HEK293 (cell line): Measurements from ENCODE around the gene ANKRD16.

Source experiments
- CTCF ChIA-PET: fragments of 350-600 bp; formaldehyde crosslinking; extraction: SDS; loops from one replicate; lab custom pipeline; 2021; ENCODE audit warnings: antibody characterized with exemption; lab: Yijun Ruan, JAX
- POLR2A ChIA-PET: fragments of 300-600 bp; formaldehyde crosslinking; extraction: SDS; loops from one replicate; lab custom pipeline; 2020; ENCODE audit warnings: antibody characterized with exemption, inconsistent platforms; lab: Yijun Ruan, JAX
- H3K27ac ChIP-seq: fragments of 200-500 bp; sonication (Bioruptor generic); 2 replicates; pipeline ENCODE4 v1.5.1; 2014; ENCODE audit warnings: low read depth, low read length, control low read depth, inconsistent platforms; ENCODE audit errors: extremely low read depth
- H3K36me3 ChIP-seq, 2 experiments: fragments of 200-500 bp in 1 of 2; sonication (Bioruptor generic) in 1 of 2; 1 replicate in 1 of 2; 2 replicates in 1 of 2; pipeline ENCODE4 v1.5.1; 2014 to 2017; ENCODE audit warnings: inconsistent platforms in 2 of 2, low read length in 2 of 2; ENCODE audit not compliant: control insufficient read depth in 2 of 2, insufficient read depth in 1 of 2
- H3K4me1 ChIP-seq: fragments of 200-500 bp; sonication (Bioruptor generic); 2 replicates; pipeline ENCODE4 v1.5.1; 2014; ENCODE audit warnings: mild to moderate bottlenecking, low read length, inconsistent platforms; ENCODE audit not compliant: control insufficient read depth, insufficient read depth
- H3K4me3 ChIP-seq: 2 replicates; pipeline ENCODE4 v1.5.1; 2011; ENCODE audit warnings: low read depth, mild to moderate bottlenecking, control low read depth, low read length, moderate library complexity
- H3K9me3 ChIP-seq: fragments of 200-500 bp; sonication (Bioruptor generic); 2 replicates; pipeline ENCODE4 v1.5.1; 2014; ENCODE audit warnings: low read depth, low read length, inconsistent platforms; ENCODE audit not compliant: control insufficient read depth, insufficient read depth
- GFI1B ChIP-seq: fragments of 450-650 bp; formaldehyde crosslinking; IDR thresholded peaks from 2 replicates; pipeline ENCODE4 v1.5.1; 2016; ENCODE audit warnings: missing biosample characterization, missing genetic modification characterization
- ZBTB20 ChIP-seq: fragments of 450-650 bp; formaldehyde crosslinking; IDR thresholded peaks from 2 replicates; pipeline ENCODE4 v1.5.1; 2016; ENCODE audit warnings: missing biosample characterization, missing genetic modification characterization
- ZFP37 ChIP-seq: fragments of 450-650 bp; formaldehyde crosslinking; IDR thresholded peaks from 2 replicates; pipeline ENCODE4 v1.5.1; 2016; ENCODE audit warnings: missing biosample characterization, missing genetic modification characterization
- ZNF10 ChIP-seq: fragments of 450-650 bp; formaldehyde crosslinking; IDR thresholded peaks from 2 replicates; pipeline ENCODE4 v1.5.1; 2017; ENCODE audit warnings: missing biosample characterization, missing genetic modification characterization
- ZNF169 ChIP-seq: fragments of 450-650 bp; formaldehyde crosslinking; IDR thresholded peaks from 2 replicates; pipeline ENCODE4 v1.5.1; 2016; ENCODE audit warnings: missing biosample characterization, missing genetic modification characterization
- ZNF266 ChIP-seq: fragments of 450-650 bp; formaldehyde crosslinking; IDR thresholded peaks from 2 replicates; pipeline ENCODE4 v1.5.1; 2016; ENCODE audit warnings: missing biosample characterization, missing genetic modification characterization, low read depth
- ZNF341 ChIP-seq: fragments of 450-650 bp; formaldehyde crosslinking; IDR thresholded peaks from 2 replicates; pipeline ENCODE4; 2016; ENCODE audit warnings: low read depth, missing biosample characterization, missing genetic modification characterization
- ZNF37A ChIP-seq: fragments of 450-650 bp; IDR thresholded peaks from 2 replicates; pipeline ENCODE4 v1.5.1; 2018; ENCODE audit warnings: missing biosample characterization, missing genetic modification characterization
- ZNF48 ChIP-seq: fragments of 450-650 bp; formaldehyde crosslinking; IDR thresholded peaks from 2 replicates; pipeline ENCODE4 v1.5.1; 2016; ENCODE audit warnings: missing biosample characterization, missing genetic modification characterization
- ZNF555 ChIP-seq: fragments of 450-650 bp; formaldehyde crosslinking; conservative IDR thresholded peaks from 2 replicates; pipeline ENCODE4 v1.5.1; 2017; ENCODE audit warnings: missing biosample characterization, mild to moderate bottlenecking, missing genetic modification characterization, inconsistent platforms
- ZNF571 ChIP-seq: fragments of 450-650 bp; formaldehyde crosslinking; IDR thresholded peaks from 2 replicates; pipeline ENCODE4 v1.5.0; 2017; ENCODE audit warnings: missing biosample characterization, missing genetic modification characterization
- ZNF596 ChIP-seq: fragments of 450-650 bp; IDR thresholded peaks from 2 replicates; pipeline ENCODE4 v1.5.0; 2018; ENCODE audit warnings: missing biosample characterization, mild to moderate bottlenecking, missing genetic modification characterization, moderate library complexity
- ZNF658 ChIP-seq: fragments of 450-650 bp; formaldehyde crosslinking; IDR thresholded peaks from 2 replicates; pipeline ENCODE4; 2016; ENCODE audit warnings: missing biosample characterization, missing genetic modification characterization
- ZNF76 ChIP-seq: fragments of 450-650 bp; formaldehyde crosslinking; IDR thresholded peaks from 2 replicates; pipeline ENCODE4; 2016; ENCODE audit warnings: low read depth, missing biosample characterization, missing genetic modification characterization, borderline replicate concordance
- ZNF777 ChIP-seq: fragments of 450-650 bp; formaldehyde crosslinking; IDR thresholded peaks from 2 replicates; pipeline ENCODE4 v1.5.1; 2017; ENCODE audit warnings: missing biosample characterization, missing genetic modification characterization, borderline replicate concordance
- ZXDB ChIP-seq: fragments of 450-650 bp; formaldehyde crosslinking; IDR thresholded peaks from 2 replicates; pipeline ENCODE4 v1.5.1; 2016; ENCODE audit warnings: missing biosample characterization, missing genetic modification characterization
- TF ChIP-seq, protein P1 (sequence below): fragments of 450-650 bp; formaldehyde crosslinking; IDR thresholded peaks from 2 replicates; pipeline ENCODE4 v1.5.1; 2016; ENCODE audit warnings: missing biosample characterization, missing genetic modification characterization, borderline replicate concordance
- TF ChIP-seq, protein P2 (sequence below): fragments of 450-650 bp; formaldehyde crosslinking; IDR thresholded peaks from 2 replicates; pipeline ENCODE4 v1.5.1; 2016; ENCODE audit warnings: missing biosample characterization, missing genetic modification characterization
- TF ChIP-seq, protein P3 (sequence below): fragments of 450-650 bp; formaldehyde crosslinking; optimal IDR thresholded peaks from 2 replicates; pipeline ENCODE3; 2016; ENCODE audit warnings: missing biosample characterization, mild to moderate bottlenecking, missing genetic modification characterization
- TF ChIP-seq, protein P4 (sequence below): fragments of 450-650 bp; formaldehyde crosslinking; IDR thresholded peaks from 2 replicates; pipeline ENCODE4 v1.5.1; 2016; ENCODE audit warnings: missing biosample characterization, missing genetic modification characterization, borderline replicate concordance
- TF ChIP-seq, protein P5 (sequence below): fragments of 450-650 bp; formaldehyde crosslinking; IDR thresholded peaks from 2 replicates; pipeline ENCODE4 v1.5.1; 2016; ENCODE audit warnings: missing biosample characterization, missing genetic modification characterization
- TF ChIP-seq, protein P6 (sequence below): fragments of 450-650 bp; formaldehyde crosslinking; IDR thresholded peaks from 2 replicates; pipeline ENCODE4 v1.5.1; 2017; ENCODE audit warnings: missing biosample characterization, missing genetic modification characterization
- TF ChIP-seq, protein P7 (sequence below): fragments of 450-650 bp; formaldehyde crosslinking; IDR thresholded peaks from 2 replicates; pipeline ENCODE4 v1.5.1; 2016; ENCODE audit warnings: missing biosample characterization, missing genetic modification characterization

Gene ANKRD16

DNA sequence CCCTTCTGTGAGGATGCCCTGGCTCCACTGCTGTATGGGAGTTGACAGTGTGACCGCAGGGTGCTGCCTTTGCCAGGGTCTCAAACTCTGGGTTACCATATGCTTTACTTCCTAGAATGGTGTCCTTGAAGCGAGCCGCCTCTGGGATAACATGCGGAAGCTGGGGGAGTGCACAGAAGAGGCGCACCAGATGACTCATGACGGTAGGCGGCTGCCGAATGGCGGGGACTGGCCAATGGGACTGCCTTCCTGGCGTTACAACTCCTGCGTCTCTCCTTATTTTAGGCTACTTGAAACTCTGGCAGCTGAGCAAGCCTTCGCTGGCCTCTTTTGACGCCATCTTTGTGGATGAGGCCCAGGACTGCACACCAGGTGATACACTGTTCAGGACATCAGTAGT is 27.6 kb upstream of the ANKRD16 start:
- CTCF ChIA-PET = no interaction called here
- H3K4me1 ChIP-seq = no peaks in the 10 kb centered on the region
- POLR2A ChIA-PET = no interaction called here
- H3K4me3 ChIP-seq = no peak overlapping the region
- TF ChIP-seq ZNF571 = no peak
- no peak for TF ChIP-seq ZNF555
- TF ChIP-seq ZNF169 = no peak
- no peak for TF ChIP-seq ZFP37 (tag by site-specific recombination)
- TF ChIP-seq ZNF266 (tag by site-specific recombination) = no peak
- no peak for TF ChIP-seq ZNF341
- TF ChIP-seq, protein P1, sequence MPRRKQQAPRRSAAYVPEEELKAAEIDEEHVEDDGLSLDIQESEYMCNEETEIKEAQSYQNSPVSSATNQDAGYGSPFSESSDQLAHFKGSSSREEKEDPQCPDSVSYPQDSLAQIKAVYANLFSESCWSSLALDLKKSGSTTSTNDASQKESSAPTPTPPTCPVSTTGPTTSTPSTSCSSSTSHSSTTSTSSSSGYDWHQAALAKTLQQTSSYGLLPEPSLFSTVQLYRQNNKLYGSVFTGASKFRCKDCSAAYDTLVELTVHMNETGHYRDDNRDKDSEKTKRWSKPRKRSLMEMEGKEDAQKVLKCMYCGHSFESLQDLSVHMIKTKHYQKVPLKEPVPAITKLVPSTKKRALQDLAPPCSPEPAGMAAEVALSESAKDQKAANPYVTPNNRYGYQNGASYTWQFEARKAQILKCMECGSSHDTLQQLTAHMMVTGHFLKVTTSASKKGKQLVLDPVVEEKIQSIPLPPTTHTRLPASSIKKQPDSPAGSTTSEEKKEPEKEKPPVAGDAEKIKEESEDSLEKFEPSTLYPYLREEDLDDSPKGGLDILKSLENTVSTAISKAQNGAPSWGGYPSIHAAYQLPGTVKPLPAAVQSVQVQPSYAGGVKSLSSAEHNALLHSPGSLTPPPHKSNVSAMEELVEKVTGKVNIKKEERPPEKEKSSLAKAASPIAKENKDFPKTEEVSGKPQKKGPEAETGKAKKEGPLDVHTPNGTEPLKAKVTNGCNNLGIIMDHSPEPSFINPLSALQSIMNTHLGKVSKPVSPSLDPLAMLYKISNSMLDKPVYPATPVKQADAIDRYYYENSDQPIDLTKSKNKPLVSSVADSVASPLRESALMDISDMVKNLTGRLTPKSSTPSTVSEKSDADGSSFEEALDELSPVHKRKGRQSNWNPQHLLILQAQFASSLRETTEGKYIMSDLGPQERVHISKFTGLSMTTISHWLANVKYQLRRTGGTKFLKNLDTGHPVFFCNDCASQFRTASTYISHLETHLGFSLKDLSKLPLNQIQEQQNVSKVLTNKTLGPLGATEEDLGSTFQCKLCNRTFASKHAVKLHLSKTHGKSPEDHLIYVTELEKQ (tag by site-specific recombination) = no peak
- no peaks in the 10 kb centered on the region for H3K9me3 ChIP-seq
- peaks cover 36 to 97% of the 10 kb centered on the region in 2 experiments for H3K36me3 ChIP-seq
- no peak overlapping the region for H3K27ac ChIP-seq

DNA sequence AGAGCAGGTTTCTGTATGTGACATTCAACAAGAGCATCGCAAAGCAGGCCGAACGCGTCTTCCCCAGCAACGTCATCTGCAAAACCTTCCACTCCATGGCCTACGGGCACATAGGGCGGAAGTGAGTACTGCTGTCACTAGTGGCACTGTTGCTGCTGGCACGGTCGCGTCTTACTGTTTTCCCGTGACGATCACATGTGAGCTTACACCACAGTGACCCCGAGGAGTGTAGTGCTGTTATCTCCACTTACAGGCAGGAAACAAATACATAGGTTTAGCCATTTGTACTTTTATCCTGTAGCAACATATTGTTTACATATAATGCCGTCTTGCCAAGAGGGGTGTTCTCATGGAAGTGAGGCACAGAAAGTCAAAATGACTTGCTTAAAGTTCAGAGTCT is 25.8 kb upstream of the ANKRD16 start:
- TF ChIP-seq ZNF658 (tag by site-specific recombination) = no peak
- TF ChIP-seq ZNF76 (tag by site-specific recombination) = no peak
- TF ChIP-seq ZNF37A (tag by site-specific recombination) = no peak
- TF ChIP-seq, protein P2, sequence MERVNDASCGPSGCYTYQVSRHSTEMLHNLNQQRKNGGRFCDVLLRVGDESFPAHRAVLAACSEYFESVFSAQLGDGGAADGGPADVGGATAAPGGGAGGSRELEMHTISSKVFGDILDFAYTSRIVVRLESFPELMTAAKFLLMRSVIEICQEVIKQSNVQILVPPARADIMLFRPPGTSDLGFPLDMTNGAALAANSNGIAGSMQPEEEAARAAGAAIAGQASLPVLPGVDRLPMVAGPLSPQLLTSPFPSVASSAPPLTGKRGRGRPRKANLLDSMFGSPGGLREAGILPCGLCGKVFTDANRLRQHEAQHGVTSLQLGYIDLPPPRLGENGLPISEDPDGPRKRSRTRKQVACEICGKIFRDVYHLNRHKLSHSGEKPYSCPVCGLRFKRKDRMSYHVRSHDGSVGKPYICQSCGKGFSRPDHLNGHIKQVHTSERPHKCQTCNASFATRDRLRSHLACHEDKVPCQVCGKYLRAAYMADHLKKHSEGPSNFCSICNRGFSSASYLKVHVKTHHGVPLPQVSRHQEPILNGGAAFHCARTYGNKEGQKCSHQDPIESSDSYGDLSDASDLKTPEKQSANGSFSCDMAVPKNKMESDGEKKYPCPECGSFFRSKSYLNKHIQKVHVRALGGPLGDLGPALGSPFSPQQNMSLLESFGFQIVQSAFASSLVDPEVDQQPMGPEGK = no peak
- TF ChIP-seq, protein P3, sequence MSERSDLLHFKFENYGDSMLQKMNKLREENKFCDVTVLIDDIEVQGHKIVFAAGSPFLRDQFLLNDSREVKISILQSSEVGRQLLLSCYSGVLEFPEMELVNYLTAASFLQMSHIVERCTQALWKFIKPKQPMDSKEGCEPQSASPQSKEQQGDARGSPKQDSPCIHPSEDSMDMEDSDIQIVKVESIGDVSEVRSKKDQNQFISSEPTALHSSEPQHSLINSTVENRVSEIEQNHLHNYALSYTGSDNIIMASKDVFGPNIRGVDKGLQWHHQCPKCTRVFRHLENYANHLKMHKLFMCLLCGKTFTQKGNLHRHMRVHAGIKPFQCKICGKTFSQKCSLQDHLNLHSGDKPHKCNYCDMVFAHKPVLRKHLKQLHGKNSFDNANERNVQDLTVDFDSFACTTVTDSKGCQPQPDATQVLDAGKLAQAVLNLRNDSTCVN (tag by site-specific recombination) = no peak
- TF ChIP-seq, protein P4, sequence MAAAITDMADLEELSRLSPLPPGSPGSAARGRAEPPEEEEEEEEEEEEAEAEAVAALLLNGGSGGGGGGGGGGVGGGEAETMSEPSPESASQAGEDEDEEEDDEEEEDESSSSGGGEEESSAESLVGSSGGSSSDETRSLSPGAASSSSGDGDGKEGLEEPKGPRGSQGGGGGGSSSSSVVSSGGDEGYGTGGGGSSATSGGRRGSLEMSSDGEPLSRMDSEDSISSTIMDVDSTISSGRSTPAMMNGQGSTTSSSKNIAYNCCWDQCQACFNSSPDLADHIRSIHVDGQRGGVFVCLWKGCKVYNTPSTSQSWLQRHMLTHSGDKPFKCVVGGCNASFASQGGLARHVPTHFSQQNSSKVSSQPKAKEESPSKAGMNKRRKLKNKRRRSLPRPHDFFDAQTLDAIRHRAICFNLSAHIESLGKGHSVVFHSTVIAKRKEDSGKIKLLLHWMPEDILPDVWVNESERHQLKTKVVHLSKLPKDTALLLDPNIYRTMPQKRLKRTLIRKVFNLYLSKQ = no peak
- no peak for TF ChIP-seq ZBTB20
- TF ChIP-seq, protein P5, sequence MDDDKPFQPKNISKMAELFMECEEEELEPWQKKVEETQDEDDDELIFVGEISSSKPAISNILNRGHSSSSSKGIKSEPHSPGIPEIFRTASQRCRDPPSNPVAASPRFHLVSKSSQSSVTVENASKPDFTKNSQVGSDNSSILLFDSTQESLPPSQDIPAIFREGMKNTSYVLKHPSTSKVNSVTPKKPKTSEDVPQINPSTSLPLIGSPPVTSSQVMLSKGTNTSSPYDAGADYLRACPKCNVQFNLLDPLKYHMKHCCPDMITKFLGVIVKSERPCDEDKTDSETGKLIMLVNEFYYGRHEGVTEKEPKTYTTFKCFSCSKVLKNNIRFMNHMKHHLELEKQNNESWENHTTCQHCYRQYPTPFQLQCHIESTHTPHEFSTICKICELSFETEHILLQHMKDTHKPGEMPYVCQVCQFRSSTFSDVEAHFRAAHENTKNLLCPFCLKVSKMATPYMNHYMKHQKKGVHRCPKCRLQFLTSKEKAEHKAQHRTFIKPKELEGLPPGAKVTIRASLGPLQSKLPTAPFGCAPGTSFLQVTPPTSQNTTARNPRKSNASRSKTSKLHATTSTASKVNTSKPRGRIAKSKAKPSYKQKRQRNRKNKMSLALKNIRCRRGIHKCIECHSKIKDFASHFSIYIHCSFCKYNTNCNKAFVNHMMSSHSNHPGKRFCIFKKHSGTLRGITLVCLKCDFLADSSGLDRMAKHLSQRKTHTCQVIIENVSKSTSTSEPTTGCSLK (tag by site-specific recombination) = no peak
- no peak for TF ChIP-seq GFI1B
- TF ChIP-seq ZNF48 = no peak
- no peak for TF ChIP-seq ZNF777 (tag by site-specific recombination)
- TF ChIP-seq ZNF596 = no peak
- TF ChIP-seq ZNF10 (tag by site-specific recombination) = no peak
- TF ChIP-seq, protein P6, sequence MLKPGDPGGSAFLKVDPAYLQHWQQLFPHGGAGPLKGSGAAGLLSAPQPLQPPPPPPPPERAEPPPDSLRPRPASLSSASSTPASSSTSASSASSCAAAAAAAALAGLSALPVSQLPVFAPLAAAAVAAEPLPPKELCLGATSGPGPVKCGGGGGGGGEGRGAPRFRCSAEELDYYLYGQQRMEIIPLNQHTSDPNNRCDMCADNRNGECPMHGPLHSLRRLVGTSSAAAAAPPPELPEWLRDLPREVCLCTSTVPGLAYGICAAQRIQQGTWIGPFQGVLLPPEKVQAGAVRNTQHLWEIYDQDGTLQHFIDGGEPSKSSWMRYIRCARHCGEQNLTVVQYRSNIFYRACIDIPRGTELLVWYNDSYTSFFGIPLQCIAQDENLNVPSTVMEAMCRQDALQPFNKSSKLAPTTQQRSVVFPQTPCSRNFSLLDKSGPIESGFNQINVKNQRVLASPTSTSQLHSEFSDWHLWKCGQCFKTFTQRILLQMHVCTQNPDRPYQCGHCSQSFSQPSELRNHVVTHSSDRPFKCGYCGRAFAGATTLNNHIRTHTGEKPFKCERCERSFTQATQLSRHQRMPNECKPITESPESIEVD (tag by site-specific recombination) = no peak
- no peak for TF ChIP-seq ZXDB (tag by site-specific recombination)
- TF ChIP-seq, protein P7, sequence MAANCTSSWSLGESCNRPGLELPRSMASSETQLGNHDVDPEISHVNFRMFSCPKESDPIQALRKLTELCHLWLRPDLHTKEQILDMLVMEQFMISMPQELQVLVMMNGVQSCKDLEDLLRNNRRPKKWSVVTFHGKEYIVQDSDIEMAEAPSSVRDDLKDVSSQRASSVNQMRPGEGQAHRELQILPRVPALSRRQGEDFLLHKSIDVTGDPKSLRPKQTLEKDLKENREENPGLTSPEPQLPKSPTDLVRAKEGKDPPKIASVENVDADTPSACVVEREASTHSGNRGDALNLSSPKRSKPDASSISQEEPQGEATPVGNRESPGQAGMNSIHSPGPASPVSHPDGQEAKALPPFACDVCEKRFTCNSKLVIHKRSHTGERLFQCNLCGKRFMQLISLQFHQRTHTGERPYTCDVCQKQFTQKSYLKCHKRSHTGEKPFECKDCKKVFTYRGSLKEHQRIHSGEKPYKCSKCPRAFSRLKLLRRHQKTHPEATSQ = no peak

More for the DNA sequence above, 25.8 kb upstream of the ANKRD16 start:
- H3K4me1 ChIP-seq = no peaks in the 10 kb centered on the region
- H3K9me3 ChIP-seq = no peaks in the 10 kb centered on the region
- no peak overlapping the region for H3K4me3 ChIP-seq
- ChIA-PET POLR2A (no interaction called here), CTCF (no interaction called here)
- no peak overlapping the region for H3K27ac ChIP-seq
- H3K36me3 ChIP-seq = peaks cover 36 to 95% of the 10 kb centered on the region in 2 experiments
